GM18909 (cell line): ENCODE data around the gene KDM4F.
"Not testable (repeated sequence)": the region's sequence is repeated elsewhere in the genome, so short reads cannot be mapped to it uniquely, and the experiment has no call there.

Source experiments
- ATAC-seq: cut with Tn5 transposase; IDR thresholded peaks from one replicate; pipeline ENCODE4 v1.9.1; 2021; ENCODE audit warnings: mild to moderate bottlenecking; ENCODE audit not compliant: unreplicated experiment, poor library complexity

The KDM4F gene

GRCh38 chr11:95049122-95049521, at the start of gene KDM4F:
TSS of gene KDM4F (plus strand) at chr11:95049422.
- ATAC-seq = not testable (repeated sequence)

DNA sequence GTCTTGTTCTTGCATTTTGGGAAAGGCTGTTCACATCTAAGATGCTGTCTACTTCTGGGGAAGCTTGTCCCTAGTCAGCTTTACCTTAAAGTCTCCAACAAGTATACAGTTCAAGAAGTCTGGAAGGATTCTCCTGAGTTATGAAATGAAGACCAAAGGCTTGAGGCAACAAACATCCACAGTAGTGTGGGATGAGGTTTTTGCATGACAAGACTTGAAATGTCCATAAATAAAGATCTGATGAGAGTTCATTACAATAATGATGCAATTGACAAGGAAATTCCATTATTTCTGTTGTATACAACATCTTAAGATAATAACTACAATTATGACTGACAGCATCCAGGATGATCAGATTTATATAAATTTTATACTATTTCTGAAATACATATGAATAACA, 45.5 kb upstream of the KDM4F start:
- no peak for ATAC-seq

DNA sequence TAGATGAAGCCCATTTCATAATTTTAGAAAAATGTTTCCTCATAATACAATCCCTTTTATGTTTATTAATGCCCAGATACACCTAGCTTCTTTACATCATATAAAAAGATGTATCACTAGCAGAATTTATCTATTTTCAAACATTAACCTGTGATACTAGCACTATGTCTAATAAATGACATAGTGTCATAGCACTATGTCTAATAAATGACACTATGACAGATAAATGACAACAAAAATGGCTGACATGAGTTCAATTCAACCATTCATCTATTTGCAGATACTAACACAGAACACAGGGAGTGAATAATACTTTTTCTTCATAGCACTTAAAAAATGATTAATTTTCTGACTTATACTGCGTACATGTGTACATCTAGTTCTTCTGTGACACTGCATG, 43.6 kb upstream of the KDM4F start:
- ATAC-seq = no peak

GRCh38 chr11:95011376-95011775, 37.8 kb upstream of the KDM4F start:
- ATAC-seq = no peak

DNA sequence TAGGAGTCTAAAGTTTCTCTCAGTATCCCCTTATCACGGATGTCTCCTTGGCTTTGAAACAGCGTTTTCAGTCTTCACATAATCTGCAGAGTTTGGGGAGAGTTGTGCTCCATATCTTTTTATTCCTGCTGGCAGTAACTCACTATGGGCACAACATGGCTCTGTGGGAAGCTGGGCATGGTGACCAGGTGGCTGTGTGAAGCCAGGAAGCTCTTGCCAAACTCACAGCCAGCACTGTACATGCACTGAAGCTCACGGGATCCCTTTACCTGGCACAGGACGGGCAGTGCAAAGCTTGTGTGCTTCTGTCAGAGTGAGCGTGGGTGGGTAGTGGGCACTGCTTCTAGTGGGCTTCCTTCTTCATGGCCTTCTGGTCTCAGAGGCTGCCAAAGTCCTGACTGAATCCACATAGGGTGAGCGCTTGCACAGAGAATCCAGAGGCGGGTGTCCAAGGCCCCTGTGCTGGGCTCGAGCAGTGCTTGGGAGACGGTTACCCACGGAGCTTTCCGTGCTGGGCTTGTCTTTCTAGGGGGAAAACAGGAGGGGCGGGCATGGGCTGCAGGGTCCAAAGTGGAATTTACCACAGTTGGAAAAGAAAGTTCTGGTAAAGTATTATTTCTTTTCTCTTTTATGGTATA, 34.9 kb upstream of the KDM4F start:
- ATAC-seq = no peak

DNA sequence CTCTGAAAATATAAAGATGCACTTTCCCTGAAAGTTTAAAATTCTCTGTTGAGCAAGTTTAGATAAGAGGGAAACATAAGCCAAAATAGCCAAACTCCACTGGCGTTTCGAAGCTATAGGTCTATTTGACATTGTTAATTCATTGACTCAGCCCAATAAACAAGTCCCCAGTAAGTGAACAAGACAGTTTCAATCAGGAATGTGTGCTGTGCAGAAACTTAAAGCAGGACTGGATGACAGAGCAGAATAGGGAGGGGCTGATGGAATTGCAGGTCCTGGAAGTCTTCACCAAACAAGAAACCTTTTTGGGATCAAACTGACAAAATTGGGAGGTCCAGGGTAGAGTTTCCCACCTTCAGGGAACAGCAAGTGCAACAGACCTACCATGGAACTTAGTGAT, 33.1 kb upstream of the KDM4F start:
- ATAC-seq = no peak

- not testable (repeated sequence) for ATAC-seq
These were observed 27.8 kb upstream of the KDM4F start for GRCh38 chr11:95021468-95021867.

DNA sequence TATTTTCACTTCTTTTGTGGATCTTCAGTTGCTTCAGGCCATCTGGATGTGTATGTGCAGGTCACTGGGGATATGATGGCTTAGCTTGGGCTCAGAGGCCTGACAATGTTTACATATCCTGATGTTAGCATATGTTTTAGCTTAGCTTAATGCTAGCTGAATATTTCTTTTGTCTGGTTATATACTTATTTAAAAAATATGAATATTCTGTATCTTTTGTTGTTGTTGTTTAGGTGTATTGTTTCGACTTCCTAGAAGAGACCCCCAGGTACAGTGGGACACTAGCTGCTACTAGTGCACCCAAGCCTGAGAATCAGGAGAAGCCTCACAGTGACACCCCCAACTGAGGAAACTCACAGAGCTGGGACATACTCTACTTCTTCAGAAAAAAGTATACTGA, 24.3 kb upstream of the KDM4F start, which contains the start of gene KDM4E:
KDM4E (plus strand) TSS at position 301 of the 400 bp plus-strand sequence. CDS start 300 bp downstream, outside the sequence.
- no peak for ATAC-seq

GRCh38 chr11:95025594-95025993, 23.6 kb upstream of the KDM4F start:
- ATAC-seq = not testable (repeated sequence)

GRCh38 chr11:95028357-95028756, 20.9 kb upstream of the KDM4F start:
- no peak for ATAC-seq

DNA sequence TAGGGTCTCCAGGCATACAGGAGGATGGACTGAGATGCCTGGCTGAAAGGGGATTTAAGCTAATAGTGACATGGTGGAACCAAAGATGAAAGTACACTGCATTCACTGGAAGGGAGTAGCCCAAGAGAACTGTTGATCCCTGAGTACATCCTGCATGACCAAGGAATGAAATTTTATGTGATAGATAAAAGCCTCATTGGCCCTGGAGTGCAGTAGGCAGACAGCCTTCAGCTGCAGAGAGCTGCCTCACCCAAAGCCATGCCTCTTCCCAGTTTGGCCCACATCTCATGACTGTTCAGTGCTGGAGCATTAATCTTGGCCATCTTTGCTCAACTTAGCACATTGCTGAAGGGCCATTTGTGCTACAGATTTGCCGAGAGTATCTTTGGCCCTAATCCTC, 16.2 kb upstream of the KDM4F start:
- no peak for ATAC-seq

- ATAC-seq = no peak
These were observed 13.9 kb upstream of the KDM4F start for GRCh38 chr11:95035316-95035715.

DNA sequence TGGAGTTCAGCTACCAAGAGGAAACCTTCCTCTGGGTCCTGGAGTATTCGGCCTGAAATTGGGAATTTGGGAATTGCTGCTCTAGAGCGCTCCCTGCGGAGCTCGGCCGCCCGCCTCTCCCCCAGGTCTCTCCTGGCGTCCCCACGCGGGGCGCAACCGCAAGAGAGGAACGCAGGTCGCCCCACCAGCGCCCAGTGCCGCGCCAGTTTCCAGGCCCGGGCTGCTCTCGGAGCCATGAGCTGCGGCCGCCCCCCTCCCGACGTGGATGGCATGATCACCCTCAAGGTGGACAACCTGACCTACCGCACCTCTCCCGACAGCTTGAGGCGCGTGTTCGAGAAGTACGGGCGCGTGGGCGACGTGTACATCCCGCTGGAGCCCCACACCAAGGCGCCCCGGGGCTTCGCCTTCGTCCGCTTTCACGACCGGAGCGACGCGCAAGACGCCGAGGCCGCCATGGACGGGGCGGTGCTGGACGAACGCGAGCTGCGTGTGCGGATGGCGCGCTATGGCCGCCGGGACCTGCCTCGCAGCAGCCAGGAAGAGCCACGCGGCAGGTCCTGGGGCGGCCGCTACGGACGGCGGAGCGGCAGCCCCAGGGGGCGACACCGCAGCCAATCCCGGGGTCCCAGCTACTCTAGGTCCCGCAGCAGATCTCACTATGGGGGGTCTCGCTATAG, 11.7 kb upstream of the KDM4F start:
- ATAC-seq = not testable (repeated sequence)

GRCh38 chr11:95042239-95042638, 7.0 kb upstream of the KDM4F start:
- ATAC-seq = no peak

GRCh38 chr11:95042906-95043305, 6.3 kb upstream of the KDM4F start:
- no peak for ATAC-seq

- no peak for ATAC-seq
These were observed 5.2 kb upstream of the KDM4F start for GRCh38 chr11:95044010-95044409.

- no peak for ATAC-seq
These were observed 3.4 kb upstream of the KDM4F start for GRCh38 chr11:95045812-95046211.

DNA sequence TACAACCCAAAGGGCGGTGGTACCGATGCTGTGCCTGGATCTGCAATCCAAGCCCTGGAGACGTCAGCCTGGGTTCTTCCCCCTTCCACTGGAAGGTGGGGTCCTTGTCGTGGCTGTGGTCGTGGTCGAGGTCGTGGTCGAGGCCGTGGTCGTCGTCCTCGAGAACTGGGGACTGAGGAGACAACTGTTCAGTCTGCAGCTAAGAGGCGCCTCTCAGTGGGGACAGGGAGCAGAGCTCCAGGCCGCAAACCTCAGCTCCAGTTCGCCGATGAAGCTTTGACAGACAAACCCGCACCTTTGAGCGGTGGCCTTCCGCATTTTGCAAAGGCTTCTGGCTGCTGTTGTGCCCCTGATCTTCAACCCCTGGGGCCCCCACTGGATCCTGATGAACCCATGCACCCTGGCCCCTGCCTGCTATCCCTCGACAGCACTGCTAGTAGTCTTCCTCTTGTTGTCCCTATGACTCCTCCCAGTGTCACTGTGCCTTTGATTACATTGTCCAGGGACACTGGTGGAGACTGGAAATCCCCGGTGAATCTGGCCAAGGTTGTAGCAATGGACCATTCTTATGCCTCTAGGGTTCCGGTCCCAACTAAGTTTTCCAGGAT, 1.5 kb downstream of the KDM4F start:
- no peak for ATAC-seq

GRCh38 chr11:95054356-95054755, 5.1 kb downstream of the KDM4F start:
- ATAC-seq = no peak

- ATAC-seq = peak; percentile 96
These were observed 6.2 kb downstream of the KDM4F start for GRCh38 chr11:95055283-95055897.

- ATAC-seq = no peak
These were observed 8.7 kb downstream of the KDM4F start for GRCh38 chr11:95057959-95058358.
